ENCODE measurements around the gene STYXL2. TPM values are rescaled to one million over a fixed set of nuclear protein-coding genes. Genes with fewer than 3 reads are reported as not detected.

Gene STYXL2
- total and polyA plus RNA-seq, 2 of the 8 experiments (the other 6 are each of a cell fraction or from before 2014, with no cell fraction given), result 0.09 to 0.22 TPM

DNA sequence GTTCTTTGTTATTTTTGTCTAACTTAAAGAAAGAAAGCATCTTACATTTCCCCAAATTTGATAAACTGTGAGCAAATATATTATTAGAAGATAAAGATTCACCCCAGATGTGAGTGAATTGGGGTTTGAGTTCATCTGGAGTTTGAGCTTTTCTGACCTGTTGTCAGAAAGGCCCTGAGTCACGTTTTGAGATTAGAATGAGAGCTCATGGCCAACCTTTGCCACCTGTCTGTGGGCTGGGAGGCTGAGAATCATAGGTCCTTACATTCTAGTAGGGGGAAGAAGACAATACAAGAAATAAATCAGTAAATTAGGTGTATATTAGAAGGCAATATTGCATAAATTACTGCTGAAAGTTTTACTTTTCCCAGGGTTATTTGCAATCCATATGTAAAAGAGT lies 22.3 kb downstream of the STYXL2 start:
- no peak for FAIRE-seq
- Histone ChIP-seq H3K9me3 (ENCODE audit: insufficient read depth in 2 of 2, low read depth in 1 of 2, low read length in 1 of 2) (no peaks in the 10 kb centered on the region), H2AK5ac (ENCODE audit: low read depth, low read length) (no peak overlapping the region), H4K8ac (ENCODE audit: extremely low read depth, insufficient read depth, low read length) (no peak overlapping the region), H2BK20ac (ENCODE audit: low read length) (no peak overlapping the region), H3K18ac (ENCODE audit: extremely low read depth, low read length) (no peak overlapping the region), H3K9ac (replicated peaks in 1 of 4; ENCODE audit: extremely low read depth in 1 of 4, low read depth in 3 of 4, low read length in 3 of 4) (no peak overlapping the region), H2BK120ac (replicated peaks; ENCODE audit: low read depth, low read length) (no peak overlapping the region), H2BK12ac (ENCODE audit: low read depth, low read length) (no peak overlapping the region), H3K36me3 (ENCODE audit: control insufficient read depth in 2 of 4, insufficient read depth in 4 of 4, low read length in 3 of 4) (no peaks in the 10 kb centered on the region), H3K23ac (ENCODE audit: insufficient read length) (no peak overlapping the region), H2BK15ac (ENCODE audit: low read length) (no peak overlapping the region), H3K14ac (ENCODE audit: insufficient read length) (no peak overlapping the region), H3K4me1 (replicated peaks in 1 of 4; ENCODE audit: control insufficient read depth in 3 of 4, insufficient read depth in 4 of 4, low read length in 3 of 4) (peaks cover 0 to 3% (median 0%) of the 10 kb centered on the region in 4 experiments; a peak in 2 of 7 replicates), H2BK5ac (ENCODE audit: low read depth, low read length) (no peak overlapping the region), H3K4me3 (ENCODE audit: extremely low read depth in 1 of 4, insufficient read depth in 2 of 4, low read depth in 3 of 4, low read length in 4 of 4) (no peak overlapping the region), H3K79me2 (ENCODE audit: control insufficient read depth in 1 of 2, insufficient read depth in 2 of 2, low read length in 2 of 2) (no peaks in the 10 kb centered on the region), H4K20me1 (replicated peaks in 1 of 2; ENCODE audit: control insufficient read depth in 1 of 2, insufficient read depth in 2 of 2, low read length in 2 of 2) (no peaks in the 10 kb centered on the region), H3K4ac (replicated peaks; ENCODE audit: insufficient read length, low read depth, low read length) (no peak overlapping the region), H4K5ac (ENCODE audit: insufficient read length, low read depth, low read length) (no peak overlapping the region), H3K79me1 (ENCODE audit: low read depth, low read length) (no peaks in the 10 kb centered on the region), H2AFZ (ENCODE audit: low read length) (peak overlapping the region; percentile 66), H4K91ac (replicated peaks; ENCODE audit: insufficient read length, low read length) (no peak overlapping the region), H3K27me3 (replicated peaks in 1 of 4; ENCODE audit: control insufficient read depth in 3 of 4, extremely low read depth in 1 of 4, insufficient read depth in 3 of 4, low read length in 3 of 4) (no peaks in the 10 kb centered on the region), H3K23me2 (ENCODE audit: low read depth, low read length) (peaks cover under 1% of the 10 kb centered on the region; the same call in 1 of the 2 replicates), H3K4me2 (ENCODE audit: insufficient read depth in 1 of 2, low read depth in 2 of 2, low read length in 2 of 2) (no peak overlapping the region), H3K27ac (ENCODE audit: low read depth, low read length) (no peak overlapping the region), H3K56ac (replicated peaks; ENCODE audit: insufficient read length, low read depth, low read length) (no peak overlapping the region)
- CTCF ChIA-PET (ENCODE audit: partially characterized antibody), result interaction anchor here (0.7 to 1.7 kb wide), 11 partner anchors 11 to 326 kb away, joined by 3 to 5 read pairs (median 3); partner anchors contain the start of gene STYXL2
- POLR2A ChIA-PET (ENCODE audit: partially characterized antibody), result interaction anchor here (0.9 to 1.0 kb wide), 3 partner anchors 103 to 107 kb away, joined by 3 to 4 read pairs (median 3); partner anchors contain the start of gene POU2F1
- 31% methylated on average over 1 of the region's 1 CpG; no CpG with 5 or more reads in 1 of the 2 experiments for WGBS, 2 experiments (ENCODE audit: extremely low coverage in 1 of 2, insufficient coverage in 1 of 2, insufficient read length in 1 of 2, insufficient replicate concordance in 2 of 2, low coverage in 1 of 2, low lambda C conversion rate in 2 of 2, missing lambda C conversion rate in 1 of 2)
- no peak for DNase-seq (ENCODE audit: low read depth in 1 of 2, low spot score in 2 of 2)
- TF ChIP-seq BACH1 (IDR thresholded peaks at IDR 0.05; ENCODE audit: low read length) (peak; percentile 47; the same call in 1 of the 2 replicates), CHD2 (IDR thresholded peaks at IDR 0.05; ENCODE audit: low read length) (no peak), TBP (IDR thresholded peaks at IDR 0.05; ENCODE audit: low read depth, low read length) (no peak), FOSL1 (IDR thresholded peaks at IDR 0.05; ENCODE audit: insufficient read depth, low read depth, low read length) (no peak), KDM5A (IDR thresholded peaks at IDR 0.05; ENCODE audit: low read length) (no peak)
